SK-N-SH (cell line): ENCODE measurements around the gene DDX28. TPM values are rescaled to one million over a fixed set of nuclear protein-coding genes. Genes with fewer than 3 reads are reported as not detected.
"Not testable (repeated sequence)": the region's sequence is repeated elsewhere in the genome, so short reads cannot be mapped to it uniquely, and the experiment has no call there.

Source experiments
- CTCF ChIA-PET: fragments of 300-600, 350-600 bp; formaldehyde crosslinking; extraction: SDS; loops from one replicate; lab custom pipeline; 2021; lab: Yijun Ruan, JAX
- POLR2A ChIA-PET: fragments of 350-600 bp; sonication (Branson Sonifier 250); formaldehyde crosslinking; extraction: SDS; loops from one replicate; lab custom pipeline; 2020; ENCODE audit warnings: antibody characterized with exemption, inconsistent platforms; lab: Yijun Ruan, JAX
- DNase-seq: peaks from one replicate; pipeline ENCODE4 v3.0.0; 2012
- H2AFZ ChIP-seq: fragments of 200-600 bp; sonication (generic); 2 replicates; pipeline ENCODE4 v1.8.1; 2016; ENCODE audit warnings: antibody characterized with exemption, mild to moderate bottlenecking, low read depth
- H3F3A ChIP-seq: fragments of 200-600 bp; sonication (generic); replicated peaks from 2 replicates; pipeline ENCODE3; 2016; ENCODE audit warnings: antibody characterized with exemption, mild to moderate bottlenecking; ENCODE audit not compliant: insufficient read depth
- H3K27ac ChIP-seq, 2 experiments: fragments of 200-500 bp in 1 of 2; fragments of 200-600 bp in 1 of 2; sonication (Bioruptor generic) in 1 of 2; sonication (generic), shearing (Covaris generic) in 1 of 2; 2 replicates each; pipeline versions ENCODE4 v1.5.1 to v1.6.1; 2014 to 2016; ENCODE audit warnings: low read depth in 2 of 2, inconsistent platforms in 1 of 2, low read length in 1 of 2, mild to moderate bottlenecking in 1 of 2, mixed read lengths in 1 of 2
- H3K27me3 ChIP-seq: fragments of 200-600 bp; sonication (generic), shearing (Covaris generic); 2 replicates; pipeline ENCODE4 v1.6.1; 2016; ENCODE audit warnings: mixed run types; ENCODE audit not compliant: insufficient read depth
- H3K36me3 ChIP-seq, 2 experiments: fragments of 200-500 bp in 1 of 2; fragments of 200-600 bp in 1 of 2; sonication (Bioruptor generic) in 1 of 2; sonication (generic) in 1 of 2; replicated peaks in 1 of 2; 2 replicates each; pipeline versions ENCODE3 to v1.5.1; 2014 to 2016; ENCODE audit warnings: low read length in 1 of 2, mild to moderate bottlenecking in 1 of 2; ENCODE audit not compliant: insufficient read depth in 2 of 2, control insufficient read depth in 1 of 2
- H3K4me1 ChIP-seq, 2 experiments: fragments of 200-500 bp in 1 of 2; fragments of 200-600 bp in 1 of 2; sonication (Bioruptor generic) in 1 of 2; sonication (generic), shearing (Covaris generic) in 1 of 2; 2 replicates each; pipeline versions ENCODE4 v1.5.1 to v1.6.1; 2014 to 2016; ENCODE audit warnings: low read depth in 1 of 2, low read length in 1 of 2, mixed run types in 1 of 2; ENCODE audit not compliant: insufficient read depth in 2 of 2, control insufficient read depth in 1 of 2
- H3K4me2 ChIP-seq: fragments of 200-600 bp; sonication (generic), shearing (Covaris generic); 2 replicates; pipeline ENCODE4 v1.6.1; 2017; ENCODE audit warnings: mixed run types
- H3K4me3 ChIP-seq, 2 experiments: fragments of 200-500 bp in 1 of 2; fragments of 200-600 bp in 1 of 2; sonication (Bioruptor generic) in 1 of 2; sonication (generic), shearing (Covaris generic) in 1 of 2; 2 replicates each; pipeline versions ENCODE4 v1.5.1 to v1.8.1; 2014 to 2016; ENCODE audit warnings: low read depth in 2 of 2, inconsistent platforms in 1 of 2, low read length in 1 of 2, mild to moderate bottlenecking in 1 of 2, mixed read lengths in 1 of 2, moderate library complexity in 1 of 2
- H3K79me2 ChIP-seq: fragments of 200-600 bp; sonication (generic); 2 replicates; pipeline ENCODE4 v1.8.1; 2017; ENCODE audit warnings: mild to moderate bottlenecking; ENCODE audit not compliant: insufficient read depth
- H3K9ac ChIP-seq: fragments of 200-600 bp; sonication (generic); 2 replicates; pipeline ENCODE4 v1.6.1; 2017; ENCODE audit warnings: mixed run types
- H3K9me2 ChIP-seq: fragments of 200-600 bp; sonication (generic); 2 replicates; pipeline ENCODE4 v1.6.1; 2017; ENCODE audit warnings: mixed run types
- H3K9me3 ChIP-seq: fragments of 200-600 bp; sonication (generic); 2 replicates; pipeline ENCODE4 v1.6.1; 2017; ENCODE audit warnings: mixed run types, mild to moderate bottlenecking, moderate library complexity
- H4K20me1 ChIP-seq: fragments of 200-600 bp; sonication (generic); 2 replicates; pipeline ENCODE4 v1.6.1; 2017; ENCODE audit warnings: mild to moderate bottlenecking, mixed run types; ENCODE audit not compliant: insufficient read depth
- EZH2phosphoT487 ChIP-seq: fragments of 200-600 bp; sonication (generic); IDR thresholded peaks from 2 replicates; pipeline ENCODE4 v1.6.1; 2017; ENCODE audit warnings: low read depth, mixed run types, mild to moderate bottlenecking, antibody characterized with exemption, moderate library complexity, borderline replicate concordance
- FOSL2 ChIP-seq: IDR thresholded peaks from 2 replicates; pipeline ENCODE4 v1.4.0; 2012; ENCODE audit warnings: low read depth, mild to moderate bottlenecking, moderate library complexity, borderline replicate concordance
- FOXJ3 ChIP-seq: sonication (generic); formaldehyde crosslinking; IDR thresholded peaks from 2 replicates; pipeline ENCODE4 v1.5.1; 2020; ENCODE audit warnings: mild to moderate bottlenecking, missing genetic modification reagents
- FOXM1 ChIP-seq: IDR thresholded peaks from 2 replicates; pipeline ENCODE4 v1.4.0; 2012; ENCODE audit warnings: low read depth, mild to moderate bottlenecking
- JUND ChIP-seq: IDR thresholded peaks from 2 replicates; pipeline ENCODE4 v1.4.0; 2012
- MEF2A ChIP-seq: IDR thresholded peaks from 2 replicates; pipeline ENCODE4 v1.4.0; 2012; ENCODE audit warnings: low read depth, borderline replicate concordance
- NFIC ChIP-seq: IDR thresholded peaks from 2 replicates; pipeline ENCODE4 v1.4.0; 2012; ENCODE audit warnings: borderline replicate concordance
- NRF1 ChIP-seq: IDR thresholded peaks from 2 replicates; pipeline ENCODE4 v1.6.1; 2012; ENCODE audit warnings: low read depth, mild to moderate bottlenecking, low read length
- POLR2AphosphoS5 ChIP-seq: IDR thresholded peaks from 2 replicates; pipeline ENCODE4 v1.6.1; 2012; ENCODE audit warnings: low read depth, low read length
- RAD21 ChIP-seq: IDR thresholded peaks from 2 replicates; pipeline ENCODE4 v1.6.1; 2012; ENCODE audit warnings: mild to moderate bottlenecking, low read length
- RCOR1 ChIP-seq: fragments of 150-350 bp; IDR thresholded peaks from 2 replicates; pipeline ENCODE4 v1.6.1; 2017; ENCODE audit warnings: antibody characterized with exemption, low read length
- REST ChIP-seq: IDR thresholded peaks from 2 replicates; pipeline ENCODE4 v1.6.1; 2012; ENCODE audit warnings: mild to moderate bottlenecking, low read depth, low read length, moderate library complexity
- RFX5 ChIP-seq: IDR thresholded peaks from 2 replicates; pipeline ENCODE4 v1.6.1; 2012; ENCODE audit warnings: mild to moderate bottlenecking, improper control_type of control experiment, low read length
- TCF12 ChIP-seq: IDR thresholded peaks from 2 replicates; pipeline ENCODE4 v1.4.0; 2012
- TEAD4 ChIP-seq: IDR thresholded peaks from 2 replicates; pipeline ENCODE4 v1.4.0; 2012; ENCODE audit warnings: mild to moderate bottlenecking, borderline replicate concordance; ENCODE audit not compliant: insufficient read depth
- YY1 ChIP-seq: IDR thresholded peaks from 2 replicates; pipeline ENCODE4 v1.4.0; 2012; ENCODE audit warnings: low read depth, mild to moderate bottlenecking
- WGBS: methylation state at CpG from one replicate; pipeline ENCODE4 v1.1.6; 2017; ENCODE audit warnings: low lambda C conversion rate; 5-methylcytosine and 5-hydroxymethylcytosine counted together
- polyA plus RNA-seq, 3 experiments: library from polyadenylated mRNA; depleted of rRNA; stranded (reverse); fragments of >200 nt; gene quantifications; 2 replicates each; pipeline ENCODE4 v1.2.3, GENCODE V29; 2012
- TF ChIP-seq, protein P1 (sequence below): IDR thresholded peaks from 2 replicates; pipeline ENCODE4 v1.4.0; 2012; ENCODE audit warnings: low read depth, borderline replicate concordance
- TF ChIP-seq, protein P2 (sequence below): fragments of 150-350 bp; IDR thresholded peaks from 2 replicates; pipeline ENCODE4 v1.6.1; 2017; ENCODE audit warnings: antibody characterized with exemption, low read length, low read depth, borderline replicate concordance
- TF ChIP-seq, protein P3 (sequence below): fragments of 200-600 bp; sonication (generic); IDR thresholded peaks from 2 replicates; pipeline ENCODE4 v1.6.1; 2017; ENCODE audit warnings: antibody characterized with exemption, mild to moderate bottlenecking, moderate library complexity
- TF ChIP-seq, protein P4 (sequence below): IDR thresholded peaks from 2 replicates; pipeline ENCODE4; 2012

DDX28 gene
- polyA plus RNA-seq, 1 of the 3 experiments (the other 2 are of a cell fraction) = 10.8 TPM

GRCh38 chr16:67995423-67995822 lies 27.6 kb downstream of the DDX28 start:
- Histone ChIP-seq H2AFZ (no peak overlapping the region), H3K9me2 (no peaks in the 10 kb centered on the region), H3F3A (no peaks in the 10 kb centered on the region), H3K79me2 (no peaks in the 10 kb centered on the region), H3K4me1 (peaks cover 0 to 7% of the 10 kb centered on the region in 2 experiments; a peak in 1 of 4 replicates), H4K20me1 (no peaks in the 10 kb centered on the region), H3K9me3 (no peaks in the 10 kb centered on the region), H3K9ac (no peak overlapping the region), H3K4me2 (no peak overlapping the region), H3K36me3 (no peaks in the 10 kb centered on the region), H3K27me3 (no peaks in the 10 kb centered on the region), H3K4me3 (no peak overlapping the region), H3K27ac (no peak overlapping the region)
- TF ChIP-seq RFX5 (no peak), FOSL2 (no peak), JUND (no peak), YY1 (no peak), NFIC (no peak), FOXM1 (no peak), REST (no peak), MEF2A (no peak), TEAD4 (no peak), RCOR1 (no peak), NRF1 (no peak), RAD21 (no peak), POLR2AphosphoS5 (no peak), TCF12 (no peak), FOXJ3 (CRISPR knock-in tag) (no peak), EZH2phosphoT487 (no peak)
- TF ChIP-seq, protein P1, sequence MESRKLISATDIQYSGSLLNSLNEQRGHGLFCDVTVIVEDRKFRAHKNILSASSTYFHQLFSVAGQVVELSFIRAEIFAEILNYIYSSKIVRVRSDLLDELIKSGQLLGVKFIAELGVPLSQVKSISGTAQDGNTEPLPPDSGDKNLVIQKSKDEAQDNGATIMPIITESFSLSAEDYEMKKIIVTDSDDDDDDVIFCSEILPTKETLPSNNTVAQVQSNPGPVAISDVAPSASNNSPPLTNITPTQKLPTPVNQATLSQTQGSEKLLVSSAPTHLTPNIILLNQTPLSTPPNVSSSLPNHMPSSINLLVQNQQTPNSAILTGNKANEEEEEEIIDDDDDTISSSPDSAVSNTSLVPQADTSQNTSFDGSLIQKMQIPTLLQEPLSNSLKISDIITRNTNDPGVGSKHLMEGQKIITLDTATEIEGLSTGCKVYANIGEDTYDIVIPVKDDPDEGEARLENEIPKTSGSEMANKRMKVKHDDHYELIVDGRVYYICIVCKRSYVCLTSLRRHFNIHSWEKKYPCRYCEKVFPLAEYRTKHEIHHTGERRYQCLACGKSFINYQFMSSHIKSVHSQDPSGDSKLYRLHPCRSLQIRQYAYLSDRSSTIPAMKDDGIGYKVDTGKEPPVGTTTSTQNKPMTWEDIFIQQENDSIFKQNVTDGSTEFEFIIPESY = no peak
- TF ChIP-seq, protein P2, sequence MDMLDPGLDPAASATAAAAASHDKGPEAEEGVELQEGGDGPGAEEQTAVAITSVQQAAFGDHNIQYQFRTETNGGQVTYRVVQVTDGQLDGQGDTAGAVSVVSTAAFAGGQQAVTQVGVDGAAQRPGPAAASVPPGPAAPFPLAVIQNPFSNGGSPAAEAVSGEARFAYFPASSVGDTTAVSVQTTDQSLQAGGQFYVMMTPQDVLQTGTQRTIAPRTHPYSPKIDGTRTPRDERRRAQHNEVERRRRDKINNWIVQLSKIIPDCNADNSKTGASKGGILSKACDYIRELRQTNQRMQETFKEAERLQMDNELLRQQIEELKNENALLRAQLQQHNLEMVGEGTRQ = no peak
- TF ChIP-seq, protein P3, sequence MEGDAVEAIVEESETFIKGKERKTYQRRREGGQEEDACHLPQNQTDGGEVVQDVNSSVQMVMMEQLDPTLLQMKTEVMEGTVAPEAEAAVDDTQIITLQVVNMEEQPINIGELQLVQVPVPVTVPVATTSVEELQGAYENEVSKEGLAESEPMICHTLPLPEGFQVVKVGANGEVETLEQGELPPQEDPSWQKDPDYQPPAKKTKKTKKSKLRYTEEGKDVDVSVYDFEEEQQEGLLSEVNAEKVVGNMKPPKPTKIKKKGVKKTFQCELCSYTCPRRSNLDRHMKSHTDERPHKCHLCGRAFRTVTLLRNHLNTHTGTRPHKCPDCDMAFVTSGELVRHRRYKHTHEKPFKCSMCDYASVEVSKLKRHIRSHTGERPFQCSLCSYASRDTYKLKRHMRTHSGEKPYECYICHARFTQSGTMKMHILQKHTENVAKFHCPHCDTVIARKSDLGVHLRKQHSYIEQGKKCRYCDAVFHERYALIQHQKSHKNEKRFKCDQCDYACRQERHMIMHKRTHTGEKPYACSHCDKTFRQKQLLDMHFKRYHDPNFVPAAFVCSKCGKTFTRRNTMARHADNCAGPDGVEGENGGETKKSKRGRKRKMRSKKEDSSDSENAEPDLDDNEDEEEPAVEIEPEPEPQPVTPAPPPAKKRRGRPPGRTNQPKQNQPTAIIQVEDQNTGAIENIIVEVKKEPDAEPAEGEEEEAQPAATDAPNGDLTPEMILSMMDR = no peak
- TF ChIP-seq, protein P4, sequence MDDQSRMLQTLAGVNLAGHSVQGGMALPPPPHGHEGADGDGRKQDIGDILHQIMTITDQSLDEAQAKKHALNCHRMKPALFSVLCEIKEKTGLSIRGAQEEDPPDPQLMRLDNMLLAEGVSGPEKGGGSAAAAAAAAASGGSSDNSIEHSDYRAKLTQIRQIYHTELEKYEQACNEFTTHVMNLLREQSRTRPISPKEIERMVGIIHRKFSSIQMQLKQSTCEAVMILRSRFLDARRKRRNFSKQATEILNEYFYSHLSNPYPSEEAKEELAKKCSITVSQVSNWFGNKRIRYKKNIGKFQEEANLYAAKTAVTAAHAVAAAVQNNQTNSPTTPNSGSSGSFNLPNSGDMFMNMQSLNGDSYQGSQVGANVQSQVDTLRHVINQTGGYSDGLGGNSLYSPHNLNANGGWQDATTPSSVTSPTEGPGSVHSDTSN = no peak
- 67% methylated on average over 4 of the region's 5 CpGs for WGBS
- ChIA-PET CTCF (interaction anchor here (2.2 kb wide), 2 partner anchors 27 to 54 kb away, joined by 5 to 6 read pairs; no protein-coding TSS in a partner anchor), POLR2A (no interaction called here)
- no peak for DNase-seq

GRCh38 chr16:67994040-67994408 lies 29.0 kb downstream of the DDX28 start:
- H3K9me3 ChIP-seq, H3K9ac ChIP-seq, DNase-seq, H3K4me3 ChIP-seq, POLR2A ChIA-PET, H3K27me3 ChIP-seq, H3K4me1 ChIP-seq, H3K4me2 ChIP-seq, H3K36me3 ChIP-seq, H3F3A ChIP-seq, H3K9me2 ChIP-seq, H3K79me2 ChIP-seq, H4K20me1 ChIP-seq, H3K27ac ChIP-seq: not testable (repeated sequence)
- CTCF ChIA-PET = interaction anchor here (0.6 to 3.9 kb wide), 13 partner anchors 9 to 447 kb away, joined by 3 to 25 read pairs (median 4); no protein-coding TSS in a partner anchor
- peak overlapping the region; percentile 84 for H2AFZ ChIP-seq
- no CpG with 5 or more reads among the region's 6 CpGs for WGBS
